MCF 10A (cell line): ENCODE measurements around the gene MAP2K4. TPM values are rescaled to one million over a fixed set of nuclear protein-coding genes. Genes with fewer than 3 reads are reported as not detected.

Experiments used
- BruUV-seq: library from RNA; stranded (reverse); fragments of 400-500 nt; replicated peaks from 2 replicates; lab custom pipeline; 2021; lab: Mats Ljungman, UMichigan
- CTCF ChIA-PET: fragments of 300-600 bp; sonication (Branson Sonifier 250); formaldehyde crosslinking; extraction: SDS; loops from one replicate; lab custom pipeline; 2021; ENCODE audit warnings: antibody characterized with exemption, inconsistent platforms; lab: Yijun Ruan, JAX
- POLR2A ChIA-PET: fragments of 300-600, 350-650 bp; sonication (Branson Sonifier 250); formaldehyde crosslinking; extraction: SDS; loops from one replicate; lab custom pipeline; 2020; ENCODE audit warnings: antibody characterized with exemption, inconsistent platforms; lab: Yijun Ruan, JAX
- DNase-seq: peaks from one replicate; pipeline ENCODE4 v3.0.0-alpha.2; 2018; ENCODE audit not compliant: unreplicated experiment
- H3K27ac Mint-ChIP-seq: one replicate; pipeline ENCODE4 v1.8.0; 2022; ENCODE audit warnings: mild to moderate bottlenecking, low read depth, mixed read lengths; ENCODE audit not compliant: unreplicated experiment
- H3K27me3 Mint-ChIP-seq: one replicate; pipeline ENCODE4 v1.8.0; 2022; ENCODE audit warnings: mixed read lengths; ENCODE audit not compliant: insufficient read depth, unreplicated experiment
- H3K36me3 Mint-ChIP-seq: one replicate; pipeline ENCODE4 v1.8.0; 2022; ENCODE audit warnings: mild to moderate bottlenecking, moderate library complexity, mixed read lengths; ENCODE audit not compliant: insufficient read depth, unreplicated experiment
- H3K4me1 Mint-ChIP-seq: one replicate; pipeline ENCODE4 v1.8.0; 2022; ENCODE audit warnings: mixed read lengths; ENCODE audit not compliant: insufficient read depth, unreplicated experiment
- H3K4me3 Mint-ChIP-seq: one replicate; pipeline ENCODE4 v1.8.0; 2022; ENCODE audit warnings: mild to moderate bottlenecking, moderate library complexity, mixed read lengths; ENCODE audit not compliant: unreplicated experiment
- H3K9me3 Mint-ChIP-seq: one replicate; pipeline ENCODE4 v1.8.0; 2022; ENCODE audit warnings: mixed read lengths; ENCODE audit not compliant: unreplicated experiment
- intact Hi-C: fragments of 100-400 bp; cut with micrococcal nuclease; formaldehyde crosslinking; loops from 2 replicates; pipeline ENCODE4 v1.14.1; 2022
- total RNA-seq: library from RNA; stranded (reverse); gene quantifications from 2 replicates; pipeline ENCODE4 v1.2.3, GENCODE V29; 2022
- TF ChIP-seq, protein P1 (sequence below): fragments of 200-600 bp; IDR thresholded peaks from one replicate; pipeline ENCODE4 v1.8.0; 2022; ENCODE audit warnings: antibody characterized with exemption, mild to moderate bottlenecking; ENCODE audit not compliant: unreplicated experiment

The MAP2K4 gene
- total RNA-seq, 1 experiment from 2014 or later = 29.2 TPM

DNA sequence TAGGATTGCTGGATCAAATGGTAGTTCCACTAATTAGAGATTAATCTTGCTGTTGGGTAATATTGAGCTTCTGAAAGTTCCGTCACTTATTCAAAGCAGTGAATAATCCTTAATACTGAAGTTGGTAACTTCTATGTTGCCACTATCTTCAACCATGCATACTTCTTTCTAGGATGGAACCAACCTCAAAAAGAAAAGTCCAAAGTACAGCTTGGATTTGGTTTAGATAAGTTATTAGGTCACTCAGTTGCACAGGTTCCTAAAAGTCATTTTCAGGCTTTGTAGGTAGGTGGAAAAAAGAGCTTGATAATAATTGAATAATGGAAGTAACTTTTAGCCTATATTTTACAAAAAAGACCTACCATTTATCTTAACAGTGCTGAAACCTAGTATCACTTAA, 78.7 kb downstream of the MAP2K4 start:
- CTCF ChIA-PET = interaction anchor here (0.6 to 1.2 kb wide), 2 partner anchors 10 to 46 kb away, joined by 3 read pairs; no protein-coding TSS in a partner anchor

GRCh38 chr17:12104831-12105230, 84.2 kb downstream of the MAP2K4 start:
- DNase-seq = no peak
- BruUV-seq = no TSS peak
- no peak overlapping the region for H3K27ac Mint-ChIP-seq
- H3K4me3 Mint-ChIP-seq = no peak overlapping the region
- ChIA-PET POLR2A (interaction anchor here (0.6 to 0.7 kb wide), 2 partner anchors 12 to 873 kb away, joined by 3 read pairs; no protein-coding TSS in a partner anchor), CTCF (interaction anchor here (1.3 kb wide), 1 partner anchor 11 kb away, joined by 4 read pairs; no protein-coding TSS in a partner anchor)
- no peaks in the 10 kb centered on the region for H3K9me3 Mint-ChIP-seq
- peaks cover 21% of the 10 kb centered on the region for H3K36me3 Mint-ChIP-seq
- no peaks in the 10 kb centered on the region for H3K27me3 Mint-ChIP-seq
- peaks cover 6% of the 10 kb centered on the region for H3K4me1 Mint-ChIP-seq
- intact Hi-C loops = no loop called here
- TF ChIP-seq, protein P1, sequence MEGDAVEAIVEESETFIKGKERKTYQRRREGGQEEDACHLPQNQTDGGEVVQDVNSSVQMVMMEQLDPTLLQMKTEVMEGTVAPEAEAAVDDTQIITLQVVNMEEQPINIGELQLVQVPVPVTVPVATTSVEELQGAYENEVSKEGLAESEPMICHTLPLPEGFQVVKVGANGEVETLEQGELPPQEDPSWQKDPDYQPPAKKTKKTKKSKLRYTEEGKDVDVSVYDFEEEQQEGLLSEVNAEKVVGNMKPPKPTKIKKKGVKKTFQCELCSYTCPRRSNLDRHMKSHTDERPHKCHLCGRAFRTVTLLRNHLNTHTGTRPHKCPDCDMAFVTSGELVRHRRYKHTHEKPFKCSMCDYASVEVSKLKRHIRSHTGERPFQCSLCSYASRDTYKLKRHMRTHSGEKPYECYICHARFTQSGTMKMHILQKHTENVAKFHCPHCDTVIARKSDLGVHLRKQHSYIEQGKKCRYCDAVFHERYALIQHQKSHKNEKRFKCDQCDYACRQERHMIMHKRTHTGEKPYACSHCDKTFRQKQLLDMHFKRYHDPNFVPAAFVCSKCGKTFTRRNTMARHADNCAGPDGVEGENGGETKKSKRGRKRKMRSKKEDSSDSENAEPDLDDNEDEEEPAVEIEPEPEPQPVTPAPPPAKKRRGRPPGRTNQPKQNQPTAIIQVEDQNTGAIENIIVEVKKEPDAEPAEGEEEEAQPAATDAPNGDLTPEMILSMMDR = no peak

More for the DNA sequence above, 78.7 kb downstream of the MAP2K4 start:
- TF ChIP-seq, protein P1 = no peak
- intact Hi-C loops = no loop called here
- no peak for DNase-seq
- H3K4me3 Mint-ChIP-seq = no peak overlapping the region
- BruUV-seq = no TSS peak
- no peak overlapping the region for H3K27ac Mint-ChIP-seq
- POLR2A ChIA-PET = interaction anchor here (1.4 kb wide), 1 partner anchor 12 kb away, joined by 4 read pairs; no protein-coding TSS in a partner anchor
- H3K27me3 Mint-ChIP-seq = no peaks in the 10 kb centered on the region
- peaks cover 52% of the 10 kb centered on the region for H3K36me3 Mint-ChIP-seq
- no peaks in the 10 kb centered on the region for H3K4me1 Mint-ChIP-seq
- H3K9me3 Mint-ChIP-seq = no peaks in the 10 kb centered on the region

DNA sequence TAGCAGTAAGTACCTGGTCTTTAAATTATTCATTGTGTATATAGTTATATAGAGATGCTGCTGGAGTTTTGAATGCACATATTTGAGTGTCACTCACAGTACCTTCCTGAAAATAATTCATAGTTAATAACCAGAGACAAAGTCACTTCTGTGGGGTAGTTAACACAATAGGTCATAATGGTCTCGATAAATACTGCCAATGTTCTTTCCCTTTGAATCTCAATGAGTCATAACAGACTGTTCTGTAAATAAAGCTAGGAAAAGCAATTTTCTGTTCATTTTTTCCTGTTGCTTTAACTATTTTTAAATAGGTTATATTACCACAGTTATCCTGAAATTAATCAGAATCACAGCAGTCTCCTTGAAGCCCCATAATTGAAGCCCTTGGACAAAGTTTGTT, 87.2 kb downstream of the MAP2K4 start:
- BruUV-seq = no TSS peak
- TF ChIP-seq, protein P1 = no peak
- peak overlapping the region; percentile 35 for H3K27ac Mint-ChIP-seq
- DNase-seq = peak; percentile 15
- intact Hi-C loops = no loop called here
- H3K4me1 Mint-ChIP-seq = peaks cover 6% of the 10 kb centered on the region
- no peaks in the 10 kb centered on the region for H3K9me3 Mint-ChIP-seq
- H3K4me3 Mint-ChIP-seq = no peak overlapping the region
- ChIA-PET POLR2A (interaction anchor here (0.9 to 1.2 kb wide), 3 partner anchors 77 to 111 kb away, joined by 3 read pairs; partner anchors contain the start of gene ZNF18), CTCF (interaction anchor here (0.8 to 1.1 kb wide), 2 partner anchors 10 to 12 kb away, joined by 3 read pairs; no protein-coding TSS in a partner anchor)
- no peaks in the 10 kb centered on the region for H3K27me3 Mint-ChIP-seq
- peaks cover 25% of the 10 kb centered on the region for H3K36me3 Mint-ChIP-seq

DNA sequence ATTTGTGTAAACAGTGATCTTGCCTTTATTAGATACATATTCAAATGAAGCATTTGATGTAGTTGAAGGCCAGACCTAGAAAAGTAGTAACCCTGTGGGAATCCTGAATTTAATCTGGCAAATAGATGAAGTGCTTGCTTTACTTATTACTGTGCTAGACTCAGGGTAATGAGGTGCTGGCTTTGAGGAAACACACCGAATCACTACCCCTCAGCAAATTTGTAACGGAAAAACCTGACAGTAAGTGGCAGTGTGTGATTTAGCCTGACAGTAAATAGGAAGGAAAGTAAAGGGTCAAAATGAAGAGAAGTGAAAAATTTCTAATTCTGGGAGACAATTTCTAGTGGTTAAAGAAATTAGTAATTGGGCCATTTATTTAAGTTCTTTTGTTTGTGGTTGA, 90.2 kb downstream of the MAP2K4 start:
- TF ChIP-seq, protein P1 = no peak
- H3K27ac Mint-ChIP-seq = no peak overlapping the region

More for the DNA sequence above, 90.2 kb downstream of the MAP2K4 start:
- peaks cover 43% of the 10 kb centered on the region for H3K36me3 Mint-ChIP-seq
- CTCF ChIA-PET = no interaction called here
- no peak for DNase-seq
- no peaks in the 10 kb centered on the region for H3K9me3 Mint-ChIP-seq
- no peak overlapping the region for H3K4me3 Mint-ChIP-seq
- intact Hi-C loops = no loop called here
- peaks cover under 1% of the 10 kb centered on the region for H3K4me1 Mint-ChIP-seq
- POLR2A ChIA-PET = interaction anchor here (1.9 kb wide), 1 partner anchor 12 kb away, joined by 4 read pairs; no protein-coding TSS in a partner anchor
- H3K27me3 Mint-ChIP-seq = no peaks in the 10 kb centered on the region
- no TSS peak for BruUV-seq
